Stimulated activated CD4-positive, alpha-beta T cell treated with anti-CD3 and anti-CD28 coated beads, TNF-alpha, amount 100 ng/mL, for 4 hours (primary cell): ENCODE measurements around the gene RNPS1.

ENCODE experiments used
- DNase-seq, 3 experiments: peaks; one replicate each; pipeline ENCODE4 v3.0.0-alpha.2; 2020; ENCODE audit warnings: low read depth in 3 of 3

The RNPS1 gene

DNA sequence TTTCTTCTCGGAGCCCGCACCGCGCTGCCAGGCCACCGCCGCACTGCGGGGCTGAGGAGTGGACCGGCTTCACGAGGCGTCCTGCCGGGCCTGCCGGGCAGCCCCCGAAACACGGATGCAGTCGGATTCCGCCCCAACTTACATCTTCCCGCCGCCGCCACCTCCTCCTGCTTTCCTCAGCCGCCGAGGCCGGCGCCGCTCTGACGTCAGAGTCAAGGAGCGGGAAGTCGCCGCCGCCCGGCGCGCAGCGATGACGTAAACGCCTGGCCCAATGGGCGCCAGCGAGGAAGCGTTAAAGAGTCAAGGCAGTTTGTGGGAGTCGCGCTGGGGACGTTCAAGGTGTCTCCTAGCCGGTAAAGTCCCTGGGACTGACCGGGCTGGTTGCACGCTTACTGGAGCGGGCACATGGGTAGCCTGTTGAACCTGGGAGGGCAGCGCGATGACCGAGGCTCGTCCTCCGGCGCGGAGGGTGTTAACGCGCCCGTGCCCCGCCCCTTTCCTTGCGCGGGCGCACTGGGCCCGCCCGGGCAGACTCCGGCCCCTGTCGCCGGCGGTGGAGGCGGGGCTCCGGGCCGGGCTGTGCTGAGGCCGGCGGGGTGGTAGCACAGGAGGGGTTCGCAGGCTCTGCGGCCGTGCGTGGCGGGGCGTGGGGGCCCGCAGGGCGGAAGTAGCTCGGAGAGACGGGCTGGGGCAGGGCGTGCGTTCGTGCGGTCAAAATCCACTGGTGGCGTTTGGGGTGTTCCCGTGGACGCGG is at the start of gene RNPS1:
Gene RNPS1, minus strand, starts transcription at position 214 of the 754 bp plus-strand sequence. CDS start 3,483 bp downstream, outside the sequence.
- peak; percentile 87 to 97 (median 93) for DNase-seq

- DNase-seq: no peak
Measured at GRCh38 chr16:2317231-2318020, 49.5 kb upstream of the RNPS1 start.

- no peak for DNase-seq
Measured at GRCh38 chr16:2308089-2308962, 40.4 kb upstream of the RNPS1 start.

DNA sequence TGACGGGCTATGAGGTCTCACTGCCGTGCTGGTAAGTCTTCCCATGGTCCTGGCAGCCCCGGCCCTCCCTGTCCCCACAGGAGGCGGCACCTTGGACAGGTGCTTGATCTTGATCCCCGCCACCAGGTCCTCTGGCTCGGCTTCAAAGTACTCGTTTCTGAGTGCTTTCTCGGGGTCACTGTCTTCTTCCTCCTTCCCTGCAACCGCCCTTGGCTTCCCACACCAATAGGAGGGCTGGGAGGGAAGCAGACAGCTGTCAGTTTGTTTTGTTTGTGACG is 31.9 kb upstream of the RNPS1 start:
- no peak for DNase-seq

DNA sequence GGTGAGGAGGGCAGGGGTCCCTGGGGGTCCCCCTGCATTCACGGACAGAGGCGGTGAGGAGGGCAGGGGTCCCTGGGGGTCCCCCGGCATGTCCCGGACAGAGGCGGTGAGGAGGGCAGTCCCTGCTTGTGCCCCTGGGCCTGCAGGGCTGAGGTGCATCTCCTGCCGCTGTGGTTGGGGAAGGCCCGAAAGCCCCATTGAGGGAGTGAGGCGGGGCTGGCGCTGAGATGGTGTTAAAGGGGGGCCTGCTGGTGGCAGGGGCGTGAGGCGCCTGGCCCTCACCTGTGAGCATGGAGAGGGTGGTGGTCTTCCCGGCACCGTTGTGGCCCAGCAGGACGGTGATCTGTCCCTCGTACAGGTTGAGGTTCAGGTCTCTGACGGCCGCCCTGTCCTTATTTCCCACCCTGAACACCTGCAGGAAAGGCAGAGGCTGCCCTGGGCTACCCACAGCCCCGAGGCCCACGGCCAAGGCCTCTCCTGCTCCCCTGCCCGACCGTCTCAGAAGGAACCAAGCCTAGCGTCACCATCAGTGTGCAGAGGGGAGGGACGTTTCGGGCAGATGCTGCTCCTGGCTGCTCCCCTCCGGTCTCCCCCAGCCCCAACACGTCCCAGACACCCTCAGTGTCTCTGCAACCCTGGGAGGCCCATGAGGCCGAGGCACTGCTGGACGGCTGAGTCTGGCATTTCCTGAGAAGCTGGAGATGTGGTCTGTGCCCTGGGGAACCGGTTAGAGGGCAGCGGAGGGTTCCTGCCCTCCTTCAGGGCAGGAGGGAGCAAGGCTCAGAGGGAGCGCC is 31.4 kb upstream of the RNPS1 start:
- DNase-seq: no peak

GRCh38 chr16:2298621-2299020 is 30.7 kb upstream of the RNPS1 start:
- DNase-seq: no peak

GRCh38 chr16:2297506-2297860 is 29.6 kb upstream of the RNPS1 start:
- no peak for DNase-seq

DNA sequence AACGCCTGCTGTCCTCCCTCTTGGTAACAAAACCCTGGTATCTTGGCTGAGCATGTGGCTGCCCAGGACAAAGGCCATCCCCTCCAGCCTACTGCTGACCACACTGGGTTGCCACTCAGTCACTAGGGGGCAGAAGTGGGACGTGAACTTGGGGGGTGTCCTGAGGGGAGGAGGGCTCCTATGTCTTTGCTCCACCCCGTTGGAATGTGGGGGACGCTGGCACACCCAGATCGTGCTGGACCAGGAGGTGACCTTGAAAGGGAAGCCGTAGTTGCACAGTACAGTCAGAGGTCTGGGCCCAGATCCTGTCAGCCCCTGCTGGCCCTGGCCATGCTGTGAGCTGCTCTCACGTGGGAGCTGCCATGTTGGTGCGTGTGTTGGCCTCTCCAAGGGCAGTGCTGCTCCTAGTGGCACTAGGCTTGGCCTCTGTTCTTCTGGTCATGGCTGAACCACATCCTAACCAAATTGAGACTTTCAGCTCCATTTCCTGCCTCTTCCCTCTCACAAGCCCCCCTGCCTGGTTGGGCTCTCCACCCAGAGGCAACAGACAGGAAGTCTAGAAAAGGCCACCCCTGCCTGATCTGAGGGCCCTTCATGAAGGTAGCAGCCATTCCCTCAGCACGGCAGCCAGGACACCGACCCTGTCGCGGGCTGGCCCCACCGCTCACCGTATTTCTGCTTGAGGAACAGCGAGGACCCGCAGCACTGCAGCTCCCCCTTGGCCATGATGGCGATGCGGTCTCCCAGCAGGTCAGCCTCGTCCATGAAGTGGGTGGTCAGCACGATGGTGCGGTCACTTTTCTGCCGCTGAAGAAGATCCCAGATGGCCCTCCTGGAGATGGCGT is 29.0 kb upstream of the RNPS1 start:
- DNase-seq: no peak

GRCh38 chr16:2295056-2295798 is 27.3 kb upstream of the RNPS1 start:
- DNase-seq: no peak

GRCh38 chr16:2292221-2292620 is 24.3 kb upstream of the RNPS1 start:
- DNase-seq: no peak

DNA sequence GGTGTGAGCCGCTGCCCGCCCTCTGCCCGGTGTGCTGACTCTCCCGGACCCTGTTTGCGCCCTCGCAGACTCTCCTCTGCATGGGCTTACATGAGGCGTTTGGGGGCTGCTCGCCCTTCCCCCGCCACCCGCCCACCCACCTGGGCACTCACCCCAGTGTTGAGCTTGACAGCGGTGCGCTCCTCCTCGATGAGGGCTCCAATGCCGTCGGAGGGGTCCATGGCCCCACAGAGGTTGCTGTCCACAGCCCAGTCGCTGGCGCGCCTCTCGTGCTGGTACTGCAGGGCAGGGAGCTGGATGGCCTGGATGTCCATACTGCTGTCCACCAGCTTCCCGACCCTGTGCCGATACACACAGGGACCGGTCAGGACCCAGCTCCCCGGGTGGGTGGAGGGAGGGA is 21.4 kb upstream of the RNPS1 start:
- DNase-seq: no peak

DNA sequence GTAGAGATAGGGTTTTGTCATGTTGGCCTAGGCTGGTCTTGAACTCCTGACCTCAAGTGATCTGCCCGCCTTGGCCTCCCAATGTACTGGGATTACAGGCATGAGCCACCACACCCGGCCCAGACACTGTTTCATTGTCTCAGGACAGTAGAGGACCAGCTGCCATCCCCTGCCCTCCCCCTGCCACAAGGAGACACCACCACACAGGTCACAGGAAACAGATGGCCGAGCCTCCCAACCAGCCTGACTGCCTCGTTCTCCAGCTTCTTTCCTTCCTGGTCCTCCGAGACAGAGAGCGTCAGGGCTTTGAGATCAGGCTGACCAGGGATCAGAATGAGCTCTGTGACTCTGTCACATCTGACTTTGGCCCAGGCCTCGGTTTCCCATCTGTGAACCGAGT is 20.8 kb upstream of the RNPS1 start:
- no peak for DNase-seq

GRCh38 chr16:2287916-2288547 is 20.1 kb upstream of the RNPS1 start:
- no peak for DNase-seq

DNA sequence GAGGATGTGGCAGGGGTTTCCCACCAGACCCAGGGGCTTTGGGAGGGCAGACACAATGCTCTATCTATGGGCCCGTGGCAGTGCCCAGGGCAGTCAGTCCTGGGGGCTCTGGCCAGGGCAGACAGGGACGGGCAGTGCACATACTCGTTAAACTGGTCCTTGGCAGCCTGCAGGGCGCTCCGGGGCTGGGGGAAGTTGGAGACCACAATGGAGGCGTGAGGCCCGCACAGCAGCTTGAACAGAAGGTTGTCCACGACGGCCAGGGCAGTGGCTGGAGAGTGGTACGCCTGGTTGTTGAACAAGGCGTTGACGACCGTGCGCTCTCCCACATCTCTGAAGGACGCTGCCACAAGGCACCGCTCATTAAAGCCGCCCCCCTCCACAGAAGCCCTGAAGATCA is 18.6 kb upstream of the RNPS1 start:
- DNase-seq: no peak

DNA sequence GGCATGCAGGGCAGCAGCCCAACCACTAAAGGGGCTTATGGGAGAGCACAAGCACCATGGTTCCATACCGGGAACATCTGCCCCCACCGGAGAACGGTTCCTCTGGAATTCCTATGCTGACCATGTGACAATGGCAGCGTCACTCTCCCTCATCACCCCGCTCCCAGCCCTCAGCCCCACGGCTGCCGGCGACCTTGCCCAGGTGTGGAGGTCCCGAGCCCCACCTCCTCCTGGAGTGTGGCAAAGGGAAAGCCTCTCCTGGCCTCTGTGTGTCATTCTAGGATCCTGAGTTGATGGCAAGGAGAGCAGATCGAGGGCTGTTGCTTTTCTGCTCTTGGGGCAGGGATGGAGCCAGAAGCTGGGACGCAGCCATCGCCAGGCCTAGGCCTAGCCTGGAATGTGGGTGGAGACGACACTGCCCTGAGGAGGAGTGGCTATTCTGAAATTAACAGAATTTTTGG is 17.8 kb upstream of the RNPS1 start:
- no peak for DNase-seq

DNA sequence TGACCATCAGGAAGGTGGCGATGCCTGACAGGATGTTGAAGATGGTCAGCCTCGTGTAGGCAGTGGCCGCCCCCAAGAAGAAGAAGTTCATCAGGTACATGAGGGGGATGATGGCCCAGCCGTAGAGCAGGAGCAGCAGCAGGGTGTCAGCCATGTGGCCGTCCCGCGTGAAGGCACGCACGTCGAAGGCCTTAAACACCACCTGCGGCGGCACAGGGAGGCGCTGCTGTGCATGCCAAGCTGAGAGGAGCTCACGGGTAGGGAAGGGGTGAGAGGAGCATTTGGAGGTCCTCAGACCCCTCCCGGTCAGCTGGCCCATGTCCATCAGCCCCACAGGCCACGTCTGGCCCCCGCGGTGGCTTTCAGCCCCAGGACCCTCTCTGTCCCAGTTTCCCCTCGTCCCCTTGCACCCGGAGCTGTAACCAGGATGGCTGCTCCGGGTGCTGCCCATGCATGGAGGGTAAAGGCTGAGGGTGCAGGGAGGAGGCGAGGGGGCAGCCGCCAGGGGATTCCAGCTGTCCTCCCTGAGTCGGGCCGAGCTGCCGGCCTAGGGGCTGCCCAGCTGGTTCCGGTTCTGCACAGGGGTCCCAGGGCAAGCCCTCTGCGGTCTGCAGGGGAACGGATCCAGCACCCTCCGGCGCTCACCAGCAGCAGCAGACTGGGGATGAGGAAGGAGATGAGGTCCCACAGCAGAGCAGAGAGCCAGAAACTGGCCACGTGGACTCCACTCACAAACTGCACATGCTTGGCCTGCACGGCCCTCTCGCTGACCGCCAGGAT is 17.1 kb upstream of the RNPS1 start:
- DNase-seq: no peak

DNA sequence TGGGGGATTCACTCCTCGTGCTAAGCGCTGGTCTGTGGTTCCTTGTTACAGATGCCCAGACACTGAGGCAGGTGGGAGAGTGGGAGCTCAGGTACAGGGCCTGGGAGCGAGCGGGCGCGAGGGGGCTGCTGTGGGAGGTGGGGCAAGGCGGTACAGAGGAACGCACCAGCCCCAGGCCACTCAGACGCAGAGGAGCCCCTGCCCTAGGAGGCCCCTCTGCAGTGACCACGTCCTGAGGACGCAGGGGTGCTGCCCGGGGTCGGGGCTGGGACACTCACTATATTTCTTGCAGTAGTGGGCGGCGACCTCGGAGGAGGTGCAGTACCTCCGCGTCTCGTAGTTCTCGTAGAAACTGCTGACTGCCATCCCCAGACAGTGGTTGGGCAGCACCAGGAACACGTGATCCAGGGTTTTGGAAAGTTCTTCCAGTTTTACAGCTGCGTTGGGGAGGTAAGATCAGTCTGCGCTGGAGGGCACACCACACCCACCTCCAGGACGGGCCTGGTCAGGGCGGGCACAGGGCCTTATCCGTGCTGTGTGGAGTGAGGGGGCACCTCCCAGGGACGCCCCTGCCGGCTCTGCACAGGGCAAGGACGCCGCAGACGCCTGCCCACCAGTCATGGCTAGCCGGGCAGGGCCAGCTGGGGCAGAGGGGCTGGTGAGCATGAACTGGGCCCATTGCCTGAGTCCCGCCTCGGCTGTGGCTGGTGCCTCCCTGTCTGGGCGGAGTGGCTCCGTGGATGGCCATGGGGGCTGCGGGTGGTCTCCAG is 16.3 kb upstream of the RNPS1 start:
- no peak for DNase-seq
